ENCODE measurements around the gene DDAH2. TPM values are rescaled to one million over a fixed set of nuclear protein-coding genes. Genes with fewer than 3 reads are reported as not detected.
A peak's percentile ranks its signal among the peaks of the same experiment; 100 is the strongest.

The DDAH2 gene
- total and polyA plus RNA-seq, 10 of the 15 experiments (the other 5 are each of a cell fraction or from before 2014, with no cell fraction given) = 0.35 to 9.9 (median 6.2) TPM

DNA sequence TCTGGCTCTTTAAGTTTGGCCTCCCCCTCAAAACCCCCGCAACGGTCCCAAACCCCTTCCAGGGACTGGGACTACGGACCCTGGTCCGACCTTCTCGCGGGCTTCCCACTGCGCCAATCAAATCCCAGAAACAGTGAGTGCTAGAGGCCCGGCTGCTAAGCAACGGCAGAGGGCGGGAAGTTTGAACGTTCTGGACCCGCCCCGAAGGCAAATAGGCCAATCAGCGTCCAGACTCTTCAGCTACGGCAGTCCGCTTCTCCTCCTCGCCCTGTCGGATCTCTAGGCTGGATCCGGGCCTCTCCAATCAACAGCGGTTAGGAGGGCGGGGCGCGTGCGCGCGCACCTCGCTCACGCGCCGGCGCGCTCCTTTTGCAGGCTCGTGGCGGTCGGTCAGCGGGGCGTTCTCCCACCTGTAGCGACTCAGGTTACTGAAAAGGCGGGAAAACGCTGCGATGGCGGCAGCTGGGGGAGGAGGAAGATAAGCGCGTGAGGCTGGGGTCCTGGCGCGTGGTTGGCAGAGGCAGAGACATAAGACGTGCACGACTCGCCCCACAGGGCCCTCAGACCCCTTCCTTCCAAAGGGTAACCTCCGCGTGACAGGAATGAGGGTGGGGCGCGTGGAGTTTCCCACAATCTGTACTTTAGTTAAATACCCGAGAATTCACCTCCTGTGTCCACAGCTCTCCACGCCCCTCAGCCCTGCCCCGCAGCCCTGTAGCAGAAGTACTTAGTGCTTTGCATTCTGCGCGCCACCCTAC is 10.7 kb upstream of the DDAH2 start, which contains the start of gene MSH5 (continued):
- TF ChIP-seq, protein P1, sequence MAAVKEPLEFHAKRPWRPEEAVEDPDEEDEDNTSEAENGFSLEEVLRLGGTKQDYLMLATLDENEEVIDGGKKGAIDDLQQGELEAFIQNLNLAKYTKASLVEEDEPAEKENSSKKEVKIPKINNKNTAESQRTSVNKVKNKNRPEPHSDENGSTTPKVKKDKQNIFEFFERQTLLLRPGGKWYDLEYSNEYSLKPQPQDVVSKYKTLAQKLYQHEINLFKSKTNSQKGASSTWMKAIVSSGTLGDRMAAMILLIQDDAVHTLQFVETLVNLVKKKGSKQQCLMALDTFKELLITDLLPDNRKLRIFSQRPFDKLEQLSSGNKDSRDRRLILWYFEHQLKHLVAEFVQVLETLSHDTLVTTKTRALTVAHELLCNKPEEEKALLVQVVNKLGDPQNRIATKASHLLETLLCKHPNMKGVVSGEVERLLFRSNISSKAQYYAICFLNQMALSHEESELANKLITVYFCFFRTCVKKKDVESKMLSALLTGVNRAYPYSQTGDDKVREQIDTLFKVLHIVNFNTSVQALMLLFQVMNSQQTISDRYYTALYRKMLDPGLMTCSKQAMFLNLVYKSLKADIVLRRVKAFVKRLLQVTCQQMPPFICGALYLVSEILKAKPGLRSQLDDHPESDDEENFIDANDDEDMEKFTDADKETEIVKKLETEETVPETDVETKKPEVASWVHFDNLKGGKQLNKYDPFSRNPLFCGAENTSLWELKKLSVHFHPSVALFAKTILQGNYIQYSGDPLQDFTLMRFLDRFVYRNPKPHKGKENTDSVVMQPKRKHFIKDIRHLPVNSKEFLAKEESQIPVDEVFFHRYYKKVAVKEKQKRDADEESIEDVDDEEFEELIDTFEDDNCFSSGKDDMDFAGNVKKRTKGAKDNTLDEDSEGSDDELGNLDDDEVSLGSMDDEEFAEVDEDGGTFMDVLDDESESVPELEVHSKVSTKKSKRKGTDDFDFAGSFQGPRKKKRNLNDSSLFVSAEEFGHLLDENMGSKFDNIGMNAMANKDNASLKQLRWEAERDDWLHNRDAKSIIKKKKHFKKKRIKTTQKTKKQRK (IDR thresholded peaks at IDR 0.05; ENCODE audit: low read depth, low read length) = peak; percentile 72
- no peak for TF ChIP-seq ZNF274 (IDR thresholded peaks at IDR 0.05; ENCODE audit: insufficient read depth, insufficient read length)
- TF ChIP-seq, protein P2, sequence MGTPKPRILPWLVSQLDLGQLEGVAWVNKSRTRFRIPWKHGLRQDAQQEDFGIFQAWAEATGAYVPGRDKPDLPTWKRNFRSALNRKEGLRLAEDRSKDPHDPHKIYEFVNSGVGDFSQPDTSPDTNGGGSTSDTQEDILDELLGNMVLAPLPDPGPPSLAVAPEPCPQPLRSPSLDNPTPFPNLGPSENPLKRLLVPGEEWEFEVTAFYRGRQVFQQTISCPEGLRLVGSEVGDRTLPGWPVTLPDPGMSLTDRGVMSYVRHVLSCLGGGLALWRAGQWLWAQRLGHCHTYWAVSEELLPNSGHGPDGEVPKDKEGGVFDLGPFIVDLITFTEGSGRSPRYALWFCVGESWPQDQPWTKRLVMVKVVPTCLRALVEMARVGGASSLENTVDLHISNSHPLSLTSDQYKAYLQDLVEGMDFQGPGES (IDR thresholded peaks at IDR 0.05) = peak; percentile 90
- TF ChIP-seq, protein P3, sequence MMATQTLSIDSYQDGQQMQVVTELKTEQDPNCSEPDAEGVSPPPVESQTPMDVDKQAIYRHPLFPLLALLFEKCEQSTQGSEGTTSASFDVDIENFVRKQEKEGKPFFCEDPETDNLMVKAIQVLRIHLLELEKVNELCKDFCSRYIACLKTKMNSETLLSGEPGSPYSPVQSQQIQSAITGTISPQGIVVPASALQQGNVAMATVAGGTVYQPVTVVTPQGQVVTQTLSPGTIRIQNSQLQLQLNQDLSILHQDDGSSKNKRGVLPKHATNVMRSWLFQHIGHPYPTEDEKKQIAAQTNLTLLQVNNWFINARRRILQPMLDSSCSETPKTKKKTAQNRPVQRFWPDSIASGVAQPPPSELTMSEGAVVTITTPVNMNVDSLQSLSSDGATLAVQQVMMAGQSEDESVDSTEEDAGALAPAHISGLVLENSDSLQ (IDR thresholded peaks at IDR 0.05) = peak; percentile 94
- TF ChIP-seq, protein P4, sequence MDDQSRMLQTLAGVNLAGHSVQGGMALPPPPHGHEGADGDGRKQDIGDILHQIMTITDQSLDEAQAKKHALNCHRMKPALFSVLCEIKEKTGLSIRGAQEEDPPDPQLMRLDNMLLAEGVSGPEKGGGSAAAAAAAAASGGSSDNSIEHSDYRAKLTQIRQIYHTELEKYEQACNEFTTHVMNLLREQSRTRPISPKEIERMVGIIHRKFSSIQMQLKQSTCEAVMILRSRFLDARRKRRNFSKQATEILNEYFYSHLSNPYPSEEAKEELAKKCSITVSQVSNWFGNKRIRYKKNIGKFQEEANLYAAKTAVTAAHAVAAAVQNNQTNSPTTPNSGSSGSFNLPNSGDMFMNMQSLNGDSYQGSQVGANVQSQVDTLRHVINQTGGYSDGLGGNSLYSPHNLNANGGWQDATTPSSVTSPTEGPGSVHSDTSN (IDR thresholded peaks at IDR 0.05; ENCODE audit: insufficient replicate concordance, low read depth, low read length) = peak; percentile 85
- peak; percentile 71 for TF ChIP-seq RFX5 (IDR thresholded peaks at IDR 0.05; ENCODE audit: low read depth, low read length)
- TF ChIP-seq, protein P5, sequence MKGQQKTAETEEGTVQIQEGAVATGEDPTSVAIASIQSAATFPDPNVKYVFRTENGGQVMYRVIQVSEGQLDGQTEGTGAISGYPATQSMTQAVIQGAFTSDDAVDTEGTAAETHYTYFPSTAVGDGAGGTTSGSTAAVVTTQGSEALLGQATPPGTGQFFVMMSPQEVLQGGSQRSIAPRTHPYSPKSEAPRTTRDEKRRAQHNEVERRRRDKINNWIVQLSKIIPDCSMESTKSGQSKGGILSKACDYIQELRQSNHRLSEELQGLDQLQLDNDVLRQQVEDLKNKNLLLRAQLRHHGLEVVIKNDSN (IDR thresholded peaks at IDR 0.05; ENCODE audit: borderline replicate concordance, extremely low read length, insufficient read depth, low read depth, low read length) = no peak
- peak; percentile 47 for TF ChIP-seq TAF1 (IDR thresholded peaks at IDR 0.05; ENCODE audit: borderline replicate concordance, low read depth, low read length)
- peak; percentile 76 for TF ChIP-seq YY1 (IDR thresholded peaks at IDR 0.05; ENCODE audit: low read depth, low read length)
- TF ChIP-seq SPI1 (IDR thresholded peaks at IDR 0.05; ENCODE audit: borderline replicate concordance, insufficient read depth, low read depth, low read length) = no peak
- TF ChIP-seq DPF2 (IDR thresholded peaks at IDR 0.05) = peak; percentile 44; the same call in 1 of the 2 replicates
- TF ChIP-seq BRCA1 (IDR thresholded peaks at IDR 0.05; ENCODE audit: low read depth, low read length) = 0 out of 2 replicates have a peak, but pooled peaks have one; percentile 30
- TF ChIP-seq, protein P6, sequence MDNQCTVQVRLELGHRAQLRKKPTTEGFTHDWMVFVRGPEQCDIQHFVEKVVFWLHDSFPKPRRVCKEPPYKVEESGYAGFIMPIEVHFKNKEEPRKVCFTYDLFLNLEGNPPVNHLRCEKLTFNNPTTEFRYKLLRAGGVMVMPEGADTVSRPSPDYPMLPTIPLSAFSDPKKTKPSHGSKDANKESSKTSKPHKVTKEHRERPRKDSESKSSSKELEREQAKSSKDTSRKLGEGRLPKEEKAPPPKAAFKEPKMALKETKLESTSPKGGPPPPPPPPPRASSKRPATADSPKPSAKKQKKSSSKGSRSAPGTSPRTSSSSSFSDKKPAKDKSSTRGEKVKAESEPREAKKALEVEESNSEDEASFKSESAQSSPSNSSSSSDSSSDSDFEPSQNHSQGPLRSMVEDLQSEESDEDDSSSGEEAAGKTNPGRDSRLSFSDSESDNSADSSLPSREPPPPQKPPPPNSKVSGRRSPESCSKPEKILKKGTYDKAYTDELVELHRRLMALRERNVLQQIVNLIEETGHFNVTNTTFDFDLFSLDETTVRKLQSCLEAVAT (IDR thresholded peaks at IDR 0.05) = peak; percentile 51; the same call in 1 of the 2 replicates
- TF ChIP-seq TCF12 (IDR thresholded peaks at IDR 0.05; ENCODE audit: low read depth, low read length) = 0 out of 2 replicates have a peak, but pooled peaks have one; percentile 36
- TF ChIP-seq SMAD5 (IDR thresholded peaks at IDR 0.05; ENCODE audit: low read depth) = peak; percentile 8
- no peak for TF ChIP-seq ATF7 (IDR thresholded peaks at IDR 0.05; ENCODE audit: low read depth)
- TF ChIP-seq, protein P7, sequence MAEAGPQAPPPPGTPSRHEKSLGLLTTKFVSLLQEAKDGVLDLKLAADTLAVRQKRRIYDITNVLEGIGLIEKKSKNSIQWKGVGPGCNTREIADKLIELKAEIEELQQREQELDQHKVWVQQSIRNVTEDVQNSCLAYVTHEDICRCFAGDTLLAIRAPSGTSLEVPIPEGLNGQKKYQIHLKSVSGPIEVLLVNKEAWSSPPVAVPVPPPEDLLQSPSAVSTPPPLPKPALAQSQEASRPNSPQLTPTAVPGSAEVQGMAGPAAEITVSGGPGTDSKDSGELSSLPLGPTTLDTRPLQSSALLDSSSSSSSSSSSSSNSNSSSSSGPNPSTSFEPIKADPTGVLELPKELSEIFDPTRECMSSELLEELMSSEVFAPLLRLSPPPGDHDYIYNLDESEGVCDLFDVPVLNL (IDR thresholded peaks at IDR 0.05; ENCODE audit: low read depth, low read length) = peak; percentile 100
- peak; percentile 87 for TF ChIP-seq SIN3A (IDR thresholded peaks at IDR 0.05; ENCODE audit: low read depth, low read length)
